Liver (tissue), 9 donors: Measurements from ENCODE around the gene ZNF628. TPM values are rescaled to one million over a fixed set of nuclear protein-coding genes. Genes with fewer than 3 reads are reported as not detected.

Experiments used
- DNase-seq: peaks from one replicate; pipeline ENCODE4 v3.0.0-alpha.2; 2017; ENCODE audit warnings: low spot score
- H3K27ac ChIP-seq, 2 donors: one replicate each; pipeline ENCODE4 v1.7.0; 2013; ENCODE audit warnings: inconsistent platforms in 2 of 2, low read length in 2 of 2, control low read depth in 1 of 2, low read depth in 1 of 2, mild to moderate bottlenecking in 1 of 2
- H3K27me3 ChIP-seq, 4 donors: one replicate each; pipeline versions ENCODE4 v1.6.1 to v1.7.0; 2013; ENCODE audit warnings: low read length in 3 of 4, inconsistent platforms in 1 of 4, mild to moderate bottlenecking in 1 of 4, moderate library complexity in 1 of 4; ENCODE audit not compliant: control insufficient read depth in 4 of 4, insufficient read depth in 4 of 4
- H3K36me3 ChIP-seq, 4 donors: one replicate each; pipeline versions ENCODE4 v1.6.1 to v1.7.0; 2013; ENCODE audit warnings: low read length in 3 of 4, mild to moderate bottlenecking in 3 of 4, low read depth in 1 of 4, moderate library complexity in 1 of 4; ENCODE audit not compliant: control insufficient read depth in 4 of 4, insufficient read depth in 3 of 4
- H3K4me1 ChIP-seq, 4 donors: one replicate each; pipeline versions ENCODE4 v1.6.1 to v1.7.0; 2013; ENCODE audit warnings: low read length in 3 of 4, mild to moderate bottlenecking in 3 of 4, moderate library complexity in 1 of 4; ENCODE audit not compliant: control insufficient read depth in 4 of 4, insufficient read depth in 4 of 4
- H3K4me3 ChIP-seq, 3 donors: one replicate each; pipeline versions ENCODE4 v1.6.1 to v1.7.0; 2013; ENCODE audit warnings: low read length in 3 of 3, control low read depth in 1 of 3, low read depth in 1 of 3, mild to moderate bottlenecking in 1 of 3
- H3K9ac ChIP-seq, 2 donors: one replicate each; pipeline ENCODE4 v1.7.0; 2013; ENCODE audit warnings: low read length in 2 of 2, mild to moderate bottlenecking in 2 of 2, moderate library complexity in 2 of 2, control low read depth in 1 of 2, low read depth in 1 of 2
- H3K9me3 ChIP-seq, 4 donors: one replicate each; pipeline versions ENCODE4 v1.6.1 to v1.7.0; 2013; ENCODE audit warnings: low read length in 3 of 4; ENCODE audit not compliant: control insufficient read depth in 4 of 4
- EGR1 ChIP-seq, 2 donors: IDR thresholded peaks; 2 replicates each; pipeline ENCODE4 v1.6.1; 2016 to 2018; ENCODE audit warnings: antibody characterized with exemption in 2 of 2, low read depth in 2 of 2
- FOXA1 ChIP-seq: IDR thresholded peaks from 2 replicates; pipeline ENCODE4 v1.6.1; 2016; ENCODE audit warnings: antibody characterized with exemption
- FOXA2 ChIP-seq: IDR thresholded peaks from 2 replicates; pipeline ENCODE4 v1.6.1; 2016; ENCODE audit warnings: antibody characterized with exemption
- GABPA ChIP-seq, 2 donors: IDR thresholded peaks in 1 of 2; conservative IDR thresholded peaks in 1 of 2; 2 replicates each; pipeline ENCODE4 v1.6.1; 2016; ENCODE audit warnings: antibody characterized with exemption in 2 of 2, mild to moderate bottlenecking in 1 of 2, moderate library complexity in 1 of 2
- HNF4A ChIP-seq, 2 donors: conservative IDR thresholded peaks; 2 replicates each; pipeline ENCODE4 v1.6.1; 2016; ENCODE audit warnings: antibody characterized with exemption in 2 of 2, mild to moderate bottlenecking in 2 of 2
- HNF4G ChIP-seq: IDR thresholded peaks from 2 replicates; pipeline ENCODE4 v1.6.1; 2016; ENCODE audit warnings: antibody characterized with exemption
- JUND ChIP-seq, 2 donors: IDR thresholded peaks; 2 replicates each; pipeline ENCODE4 v1.6.1; 2016; ENCODE audit warnings: antibody characterized with exemption in 2 of 2
- NR2F2 ChIP-seq: IDR thresholded peaks from 2 replicates; pipeline ENCODE4 v1.6.1; 2016; ENCODE audit warnings: antibody characterized with exemption
- SP1 ChIP-seq: IDR thresholded peaks from 2 replicates; pipeline ENCODE4 v1.6.1; 2018; ENCODE audit warnings: antibody characterized with exemption, mild to moderate bottlenecking
- TAF1 ChIP-seq: conservative IDR thresholded peaks from 2 replicates; pipeline ENCODE4 v1.6.1; 2016; ENCODE audit warnings: antibody characterized with exemption, mild to moderate bottlenecking
- YY1 ChIP-seq: IDR thresholded peaks from 2 replicates; pipeline ENCODE4 v1.6.1; 2016; ENCODE audit warnings: antibody characterized with exemption, mild to moderate bottlenecking
- WGBS: extraction: QIAGEN DNeasy Blood & Tissue Kit; methylation state at CpG from one replicate; pipeline ENCODE4 v1.1.7; 2013; 5-methylcytosine and 5-hydroxymethylcytosine counted together
- polyA plus RNA-seq, 2 donors: library from polyadenylated mRNA; stranded (reverse) in 1 of 2; unstranded in 1 of 2; fragments of 200-250 nt in 1 of 2; fragments of >200 nt in 1 of 2; fragmentation: Nextera tagmentation in 1 of 2; extraction: Ambion mirVana in 1 of 2; gene quantifications; one replicate each; pipeline versions ENCODE4 v1.2.1 to v1.2.3, GENCODE V29; 2013 to 2015
- total RNA-seq, 2 donors: library from RNA; depleted of rRNA; stranded (reverse); fragments of >200 nt; gene quantifications; one replicate each; pipeline ENCODE4 v1.2.3, GENCODE V29; 2014
- TF ChIP-seq, protein P1 (sequence below): fragments of 150-350 bp; IDR thresholded peaks from 2 replicates; pipeline ENCODE4 v1.5.1; 2017; ENCODE audit warnings: improper control_type of control experiment, low read depth, low read length; ENCODE audit not compliant: missing input control
- TF ChIP-seq, protein P2 (sequence below): IDR thresholded peaks from 2 replicates; pipeline ENCODE4 v1.6.1; 2016; ENCODE audit warnings: antibody characterized with exemption, mild to moderate bottlenecking
- TF ChIP-seq, protein P3 (sequence below): IDR thresholded peaks from 2 replicates; pipeline ENCODE4 v1.6.1; 2016; ENCODE audit warnings: antibody characterized with exemption
- TF ChIP-seq, protein P4 (sequence below): IDR thresholded peaks from 2 replicates; pipeline ENCODE4 v1.6.1; 2016; ENCODE audit warnings: antibody characterized with exemption
- TF ChIP-seq, protein P5 (sequence below): IDR thresholded peaks from 2 replicates; pipeline ENCODE4 v1.6.1; 2016; ENCODE audit warnings: antibody characterized with exemption
- donor health status: healthy.
- donor health status: healthy.
- donor health status: healthy.
- donor health status: healthy.
- donor health status: healthy.

Gene ZNF628
- total and polyA plus RNA-seq, 4 donors = 0.99 to 4.4 (median 1.5) TPM

DNA sequence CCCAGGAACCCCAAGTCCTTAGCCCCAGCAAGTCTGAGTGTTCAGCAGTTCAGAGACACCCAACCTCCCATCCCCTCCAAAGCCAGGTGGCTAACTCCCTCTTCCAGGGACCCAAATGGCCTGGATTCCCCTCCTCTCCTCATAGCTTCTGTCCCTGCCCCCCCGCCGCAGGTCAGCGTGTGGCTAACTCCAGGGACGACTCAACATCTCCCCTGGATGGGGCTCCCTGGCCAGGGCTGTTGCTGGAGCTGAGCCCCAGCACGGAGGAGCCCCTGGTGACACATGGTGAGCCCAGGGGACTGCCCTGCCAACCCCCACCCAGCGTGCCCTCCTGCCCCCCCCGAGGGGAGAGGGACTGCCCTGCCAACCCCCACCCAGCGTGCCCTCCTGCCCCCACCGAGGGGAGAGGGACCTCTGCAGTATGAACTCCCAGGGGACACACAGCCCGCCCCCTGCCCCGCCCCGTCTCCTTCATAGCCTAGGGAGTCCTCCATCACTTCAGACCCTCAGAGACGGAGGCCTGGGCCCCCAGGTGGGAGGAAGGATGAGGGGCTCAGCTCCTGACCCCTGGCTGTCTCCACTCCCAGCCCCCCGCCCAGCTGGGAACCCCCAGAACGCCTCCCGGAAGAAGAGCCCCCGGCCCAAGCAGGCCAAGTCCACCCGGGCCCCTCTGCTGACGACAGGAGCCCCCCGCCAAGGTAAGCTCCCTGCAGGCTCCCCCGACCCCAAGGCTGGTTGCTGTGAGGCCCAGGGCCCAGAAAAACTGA, 13.5 kb downstream of the ZNF628 start:
- TF ChIP-seq YY1 (no peak), EGR1 (IDR thresholded peaks at IDR 0.05; ENCODE audit: low read depth in 2 of 2) (no peak), SP1 (no peak), FOXA1 (no peak), FOXA2 (no peak), HNF4A (conservative IDR thresholded peaks at IDR 0.05) (no peak), GABPA (IDR thresholded peaks at IDR 0.05 in 1 of 2, conservative IDR thresholded peaks at IDR 0.05 in 1 of 2) (no peak), HNF4G (no peak), TAF1 (no peak), JUND (IDR thresholded peaks at IDR 0.05) (no peak), NR2F2 (no peak)
- TF ChIP-seq, protein P1, sequence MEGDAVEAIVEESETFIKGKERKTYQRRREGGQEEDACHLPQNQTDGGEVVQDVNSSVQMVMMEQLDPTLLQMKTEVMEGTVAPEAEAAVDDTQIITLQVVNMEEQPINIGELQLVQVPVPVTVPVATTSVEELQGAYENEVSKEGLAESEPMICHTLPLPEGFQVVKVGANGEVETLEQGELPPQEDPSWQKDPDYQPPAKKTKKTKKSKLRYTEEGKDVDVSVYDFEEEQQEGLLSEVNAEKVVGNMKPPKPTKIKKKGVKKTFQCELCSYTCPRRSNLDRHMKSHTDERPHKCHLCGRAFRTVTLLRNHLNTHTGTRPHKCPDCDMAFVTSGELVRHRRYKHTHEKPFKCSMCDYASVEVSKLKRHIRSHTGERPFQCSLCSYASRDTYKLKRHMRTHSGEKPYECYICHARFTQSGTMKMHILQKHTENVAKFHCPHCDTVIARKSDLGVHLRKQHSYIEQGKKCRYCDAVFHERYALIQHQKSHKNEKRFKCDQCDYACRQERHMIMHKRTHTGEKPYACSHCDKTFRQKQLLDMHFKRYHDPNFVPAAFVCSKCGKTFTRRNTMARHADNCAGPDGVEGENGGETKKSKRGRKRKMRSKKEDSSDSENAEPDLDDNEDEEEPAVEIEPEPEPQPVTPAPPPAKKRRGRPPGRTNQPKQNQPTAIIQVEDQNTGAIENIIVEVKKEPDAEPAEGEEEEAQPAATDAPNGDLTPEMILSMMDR = no peak
- TF ChIP-seq, protein P2, sequence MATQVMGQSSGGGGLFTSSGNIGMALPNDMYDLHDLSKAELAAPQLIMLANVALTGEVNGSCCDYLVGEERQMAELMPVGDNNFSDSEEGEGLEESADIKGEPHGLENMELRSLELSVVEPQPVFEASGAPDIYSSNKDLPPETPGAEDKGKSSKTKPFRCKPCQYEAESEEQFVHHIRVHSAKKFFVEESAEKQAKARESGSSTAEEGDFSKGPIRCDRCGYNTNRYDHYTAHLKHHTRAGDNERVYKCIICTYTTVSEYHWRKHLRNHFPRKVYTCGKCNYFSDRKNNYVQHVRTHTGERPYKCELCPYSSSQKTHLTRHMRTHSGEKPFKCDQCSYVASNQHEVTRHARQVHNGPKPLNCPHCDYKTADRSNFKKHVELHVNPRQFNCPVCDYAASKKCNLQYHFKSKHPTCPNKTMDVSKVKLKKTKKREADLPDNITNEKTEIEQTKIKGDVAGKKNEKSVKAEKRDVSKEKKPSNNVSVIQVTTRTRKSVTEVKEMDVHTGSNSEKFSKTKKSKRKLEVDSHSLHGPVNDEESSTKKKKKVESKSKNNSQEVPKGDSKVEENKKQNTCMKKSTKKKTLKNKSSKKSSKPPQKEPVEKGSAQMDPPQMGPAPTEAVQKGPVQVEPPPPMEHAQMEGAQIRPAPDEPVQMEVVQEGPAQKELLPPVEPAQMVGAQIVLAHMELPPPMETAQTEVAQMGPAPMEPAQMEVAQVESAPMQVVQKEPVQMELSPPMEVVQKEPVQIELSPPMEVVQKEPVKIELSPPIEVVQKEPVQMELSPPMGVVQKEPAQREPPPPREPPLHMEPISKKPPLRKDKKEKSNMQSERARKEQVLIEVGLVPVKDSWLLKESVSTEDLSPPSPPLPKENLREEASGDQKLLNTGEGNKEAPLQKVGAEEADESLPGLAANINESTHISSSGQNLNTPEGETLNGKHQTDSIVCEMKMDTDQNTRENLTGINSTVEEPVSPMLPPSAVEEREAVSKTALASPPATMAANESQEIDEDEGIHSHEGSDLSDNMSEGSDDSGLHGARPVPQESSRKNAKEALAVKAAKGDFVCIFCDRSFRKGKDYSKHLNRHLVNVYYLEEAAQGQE = no peak
- TF ChIP-seq, protein P3, sequence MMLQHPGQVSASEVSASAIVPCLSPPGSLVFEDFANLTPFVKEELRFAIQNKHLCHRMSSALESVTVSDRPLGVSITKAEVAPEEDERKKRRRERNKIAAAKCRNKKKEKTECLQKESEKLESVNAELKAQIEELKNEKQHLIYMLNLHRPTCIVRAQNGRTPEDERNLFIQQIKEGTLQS = no peak
- TF ChIP-seq, protein P4, sequence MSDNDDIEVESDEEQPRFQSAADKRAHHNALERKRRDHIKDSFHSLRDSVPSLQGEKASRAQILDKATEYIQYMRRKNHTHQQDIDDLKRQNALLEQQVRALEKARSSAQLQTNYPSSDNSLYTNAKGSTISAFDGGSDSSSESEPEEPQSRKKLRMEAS = no peak
- TF ChIP-seq, protein P5, sequence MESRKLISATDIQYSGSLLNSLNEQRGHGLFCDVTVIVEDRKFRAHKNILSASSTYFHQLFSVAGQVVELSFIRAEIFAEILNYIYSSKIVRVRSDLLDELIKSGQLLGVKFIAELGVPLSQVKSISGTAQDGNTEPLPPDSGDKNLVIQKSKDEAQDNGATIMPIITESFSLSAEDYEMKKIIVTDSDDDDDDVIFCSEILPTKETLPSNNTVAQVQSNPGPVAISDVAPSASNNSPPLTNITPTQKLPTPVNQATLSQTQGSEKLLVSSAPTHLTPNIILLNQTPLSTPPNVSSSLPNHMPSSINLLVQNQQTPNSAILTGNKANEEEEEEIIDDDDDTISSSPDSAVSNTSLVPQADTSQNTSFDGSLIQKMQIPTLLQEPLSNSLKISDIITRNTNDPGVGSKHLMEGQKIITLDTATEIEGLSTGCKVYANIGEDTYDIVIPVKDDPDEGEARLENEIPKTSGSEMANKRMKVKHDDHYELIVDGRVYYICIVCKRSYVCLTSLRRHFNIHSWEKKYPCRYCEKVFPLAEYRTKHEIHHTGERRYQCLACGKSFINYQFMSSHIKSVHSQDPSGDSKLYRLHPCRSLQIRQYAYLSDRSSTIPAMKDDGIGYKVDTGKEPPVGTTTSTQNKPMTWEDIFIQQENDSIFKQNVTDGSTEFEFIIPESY = no peak
- Histone ChIP-seq H3K4me1 (peaks cover 0 to 2% (median 1%) of the 10 kb centered on the region in 4 donors), H3K27me3 (no peaks in the 10 kb centered on the region), H3K36me3 (no peaks in the 10 kb centered on the region), H3K27ac (no peak overlapping the region), H3K9ac (no peak overlapping the region), H3K9me3 (no peaks in the 10 kb centered on the region), H3K4me3 (no peak overlapping the region)
- no peak for DNase-seq
- WGBS = 53% methylated on average over 21 of the region's 21 CpGs
